Measurements from ENCODE around the gene MAPKBP1. TPM values are rescaled to one million over a fixed set of nuclear protein-coding genes. Genes with fewer than 3 reads are reported as not detected.
A peak's percentile ranks its signal among the peaks of the same experiment; 100 is the strongest.

Gene MAPKBP1
- total RNA-seq, 2 experiments from 2014 or later, result 14.5 to 17.4 TPM

DNA sequence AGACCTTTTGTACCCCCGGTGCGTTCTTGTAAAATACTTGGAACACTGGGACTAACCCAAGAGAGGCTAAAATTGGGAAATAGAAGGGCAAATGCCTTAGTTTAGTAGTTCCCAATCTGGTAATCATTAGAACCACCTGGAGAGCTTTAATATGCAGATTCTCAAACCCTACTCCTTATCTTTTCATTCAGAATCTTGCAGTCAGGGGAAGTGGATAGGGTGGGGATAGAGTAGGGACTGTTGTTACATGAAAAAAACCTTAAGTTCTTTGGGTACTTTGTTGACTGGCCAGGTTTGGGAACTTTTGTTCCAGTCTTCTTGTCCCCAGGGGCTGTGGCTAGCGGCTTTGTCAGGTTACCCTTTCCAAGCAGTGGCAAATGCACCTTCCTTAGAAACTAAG lies 15.9 kb downstream of the MAPKBP1 start:
- DNase-seq (ENCODE audit: low spot score), result no peak
- BruUV-seq (replicated peaks), result no TSS peak
- Histone ChIP-seq H3K4me1 (ENCODE audit: insufficient read depth, low read length, poor library complexity, severe bottlenecking) (peaks cover 59% of the 10 kb centered on the region), H3K9me3 (ENCODE audit: low read length) (no peaks in the 10 kb centered on the region), H3K27ac (ENCODE audit: low read depth, low read length, poor library complexity, severe bottlenecking) (no peak overlapping the region), H3K4me3 (ENCODE audit: low read depth, low read length, poor library complexity, severe bottlenecking) (no peak overlapping the region), H2AFZ (ENCODE audit: low read length) (no peak overlapping the region), H4K20me1 (ENCODE audit: insufficient read depth, low read length) (no peaks in the 10 kb centered on the region), H3K36me3 (ENCODE audit: insufficient read depth, low read length) (no peaks in the 10 kb centered on the region), H3K9me2 (ENCODE audit: insufficient read depth, low read length) (no peaks in the 10 kb centered on the region), H3K4me2 (ENCODE audit: low read length) (peak overlapping the region; percentile 37; the same call in 1 of the 2 replicates), H3K79me2 (ENCODE audit: insufficient read depth, low read depth, low read length) (0 out of 2 replicates have a peak, but pooled peaks cover under 1% of the 10 kb centered on the region)
- intact Hi-C loops (cut with micrococcal nuclease; ENCODE audit: unreplicated experiment), result no loop called here
- TF ChIP-seq EZH2phosphoT487 (IDR thresholded peaks at IDR 0.05; ENCODE audit: borderline replicate concordance, low read depth, low read length), result no peak
- TF ChIP-seq, protein P1, sequence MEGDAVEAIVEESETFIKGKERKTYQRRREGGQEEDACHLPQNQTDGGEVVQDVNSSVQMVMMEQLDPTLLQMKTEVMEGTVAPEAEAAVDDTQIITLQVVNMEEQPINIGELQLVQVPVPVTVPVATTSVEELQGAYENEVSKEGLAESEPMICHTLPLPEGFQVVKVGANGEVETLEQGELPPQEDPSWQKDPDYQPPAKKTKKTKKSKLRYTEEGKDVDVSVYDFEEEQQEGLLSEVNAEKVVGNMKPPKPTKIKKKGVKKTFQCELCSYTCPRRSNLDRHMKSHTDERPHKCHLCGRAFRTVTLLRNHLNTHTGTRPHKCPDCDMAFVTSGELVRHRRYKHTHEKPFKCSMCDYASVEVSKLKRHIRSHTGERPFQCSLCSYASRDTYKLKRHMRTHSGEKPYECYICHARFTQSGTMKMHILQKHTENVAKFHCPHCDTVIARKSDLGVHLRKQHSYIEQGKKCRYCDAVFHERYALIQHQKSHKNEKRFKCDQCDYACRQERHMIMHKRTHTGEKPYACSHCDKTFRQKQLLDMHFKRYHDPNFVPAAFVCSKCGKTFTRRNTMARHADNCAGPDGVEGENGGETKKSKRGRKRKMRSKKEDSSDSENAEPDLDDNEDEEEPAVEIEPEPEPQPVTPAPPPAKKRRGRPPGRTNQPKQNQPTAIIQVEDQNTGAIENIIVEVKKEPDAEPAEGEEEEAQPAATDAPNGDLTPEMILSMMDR (conservative IDR thresholded peaks at IDR 0.05; ENCODE audit: low read length), result no peak
- ChIA-PET POLR2A (interaction anchor here (1.0 kb wide), 1 partner anchor 19 kb away, joined by 4 read pairs; no protein-coding TSS in a partner anchor), CTCF (ENCODE audit: unreplicated experiment) (no interaction called here)

DNA sequence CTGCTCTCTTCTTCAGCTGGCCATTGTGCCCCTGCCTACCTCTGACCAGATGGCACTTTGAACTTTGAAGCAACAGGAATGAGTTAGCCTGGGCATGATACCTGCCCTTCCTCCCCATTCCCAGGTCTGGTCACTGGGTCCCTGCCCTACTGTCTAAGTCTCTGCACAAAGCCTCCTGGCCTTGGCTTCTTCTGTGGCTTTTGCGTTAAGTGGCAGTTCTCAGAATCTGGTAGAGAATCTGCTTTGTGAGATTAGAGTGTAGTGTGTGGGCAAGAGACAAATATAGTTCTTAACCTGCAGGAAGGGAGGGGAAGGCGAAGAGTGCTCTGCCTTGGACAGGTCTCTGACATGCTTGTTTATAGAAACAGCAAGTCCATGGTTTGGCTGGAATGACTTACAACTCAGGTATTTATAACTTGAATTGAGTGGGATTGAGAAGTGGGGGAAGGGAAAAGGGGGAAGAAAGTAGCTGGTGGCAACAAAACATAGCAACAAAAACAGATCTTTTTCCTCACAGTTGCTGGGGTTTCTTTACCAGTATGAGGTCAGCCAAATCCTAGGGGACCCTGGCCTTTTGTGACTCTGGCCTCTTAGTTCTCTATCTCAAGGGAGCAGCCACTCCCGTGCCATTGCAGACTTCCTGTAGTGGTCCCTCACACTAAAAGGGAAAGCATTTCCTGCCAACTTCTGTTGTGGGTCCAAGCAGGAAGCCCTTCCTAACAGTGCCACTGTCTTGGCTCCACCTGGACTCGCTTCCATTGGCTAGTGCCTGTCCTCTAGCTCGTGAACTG lies 16.7 kb downstream of the MAPKBP1 start:
- intact Hi-C loops (cut with micrococcal nuclease; ENCODE audit: unreplicated experiment), result no loop called here
- Histone ChIP-seq H3K4me2 (ENCODE audit: low read length) (peak overlapping the region; percentile 37), H3K36me3 (ENCODE audit: insufficient read depth, low read length) (no peaks in the 10 kb centered on the region), H2AFZ (ENCODE audit: low read length) (peak overlapping the region; percentile 0; the same call in 1 of the 2 replicates), H3K4me3 (ENCODE audit: low read depth, low read length, poor library complexity, severe bottlenecking) (no peak overlapping the region), H3K4me1 (ENCODE audit: insufficient read depth, low read length, poor library complexity, severe bottlenecking) (peaks cover 67% of the 10 kb centered on the region), H3K27ac (ENCODE audit: low read depth, low read length, poor library complexity, severe bottlenecking) (no peak overlapping the region), H3K9me2 (ENCODE audit: insufficient read depth, low read length) (no peaks in the 10 kb centered on the region), H4K20me1 (ENCODE audit: insufficient read depth, low read length) (no peaks in the 10 kb centered on the region), H3K9me3 (ENCODE audit: low read length) (no peaks in the 10 kb centered on the region), H3K79me2 (ENCODE audit: insufficient read depth, low read depth, low read length) (no peaks in the 10 kb centered on the region)
- ChIA-PET POLR2A (interaction anchor here (0.8 to 2.5 kb wide), 3 partner anchors 8 to 18 kb away, joined by 3 to 7 read pairs (median 4); no protein-coding TSS in a partner anchor), CTCF (ENCODE audit: unreplicated experiment) (no interaction called here)
- BruUV-seq (replicated peaks), result no TSS peak
- TF ChIP-seq EZH2phosphoT487 (IDR thresholded peaks at IDR 0.05; ENCODE audit: borderline replicate concordance, low read depth, low read length), result no peak
- TF ChIP-seq, protein P1 (conservative IDR thresholded peaks at IDR 0.05; ENCODE audit: low read length), result no peak
- DNase-seq (ENCODE audit: low spot score), result peak; percentile 44

DNA sequence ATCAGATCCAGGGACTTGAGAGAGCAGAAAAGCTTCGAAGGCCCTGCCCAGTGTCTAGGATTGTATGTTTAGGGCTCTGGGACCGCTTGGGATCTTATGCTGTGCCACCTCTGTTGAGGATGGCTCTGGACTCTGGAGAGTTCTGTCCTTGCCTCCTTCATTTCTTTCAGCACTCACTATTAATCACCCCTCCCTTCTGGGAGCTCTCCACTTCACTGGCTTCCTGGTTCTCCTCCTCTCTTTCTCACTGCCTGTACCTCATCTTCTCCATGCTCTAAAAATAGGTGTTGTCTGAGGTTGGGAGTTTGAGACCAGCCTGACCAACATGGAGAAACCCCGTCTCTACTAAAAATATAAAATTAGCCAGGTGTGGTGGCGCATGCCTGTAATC lies 17.3 kb downstream of the MAPKBP1 start:
- ChIA-PET CTCF (ENCODE audit: unreplicated experiment) (no interaction called here), POLR2A (interaction anchor here (0.8 to 2.5 kb wide), 2 partner anchors 9 to 18 kb away, joined by 3 to 7 read pairs; no protein-coding TSS in a partner anchor)
- H3K4me2 ChIP-seq (ENCODE audit: low read length), result peak overlapping the region; percentile 37
- no peaks in the 10 kb centered on the region for H3K36me3 ChIP-seq (ENCODE audit: insufficient read depth, low read length)
- H3K79me2 ChIP-seq (ENCODE audit: insufficient read depth, low read depth, low read length), result no peaks in the 10 kb centered on the region
- no peak overlapping the region for H3K27ac ChIP-seq (ENCODE audit: low read depth, low read length, poor library complexity, severe bottlenecking)
- intact Hi-C loops (cut with micrococcal nuclease; ENCODE audit: unreplicated experiment), result no loop called here
- no peaks in the 10 kb centered on the region for H3K9me2 ChIP-seq (ENCODE audit: insufficient read depth, low read length)
- H3K9me3 ChIP-seq (ENCODE audit: low read length), result no peaks in the 10 kb centered on the region
- no peaks in the 10 kb centered on the region for H4K20me1 ChIP-seq (ENCODE audit: insufficient read depth, low read length)
- peak overlapping the region; percentile 0; the same call in 1 of the 2 replicates for H2AFZ ChIP-seq (ENCODE audit: low read length)
- no TSS peak for BruUV-seq (replicated peaks)
- DNase-seq (ENCODE audit: low spot score), result no peak
- TF ChIP-seq EZH2phosphoT487 (IDR thresholded peaks at IDR 0.05; ENCODE audit: borderline replicate concordance, low read depth, low read length), result no peak
- TF ChIP-seq, protein P1 (conservative IDR thresholded peaks at IDR 0.05; ENCODE audit: low read length), result no peak
- no peak overlapping the region for H3K4me3 ChIP-seq (ENCODE audit: low read depth, low read length, poor library complexity, severe bottlenecking)
- H3K4me1 ChIP-seq (ENCODE audit: insufficient read depth, low read length, poor library complexity, severe bottlenecking), result peaks cover 73% of the 10 kb centered on the region
